ENCODE results near the gene CNEP1R1. TPM values are rescaled to one million over a fixed set of nuclear protein-coding genes. Genes with fewer than 3 reads are reported as not detected.

CNEP1R1 gene
- total RNA-seq, 1 donor from 2014 or later, result 25.9 TPM

DNA sequence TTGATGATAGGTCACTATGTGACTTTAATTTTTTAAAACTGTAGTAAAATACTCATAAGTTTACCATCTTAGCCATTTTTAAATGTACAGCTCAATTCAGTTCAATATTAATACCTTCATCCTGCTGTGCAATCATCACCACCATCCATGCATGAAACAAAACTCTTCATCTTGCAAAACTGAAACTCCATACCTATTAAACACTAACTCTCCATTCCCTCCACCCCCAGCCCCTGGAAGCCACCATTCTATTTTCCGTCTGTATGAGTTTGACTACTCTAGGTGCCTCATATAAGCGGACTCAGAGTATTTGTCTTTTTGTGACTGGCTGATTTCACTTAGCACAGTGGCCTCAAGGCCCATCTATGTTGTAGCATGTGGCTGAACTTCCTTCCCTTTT is 9.4 kb upstream of the CNEP1R1 start:
- no peak for DNase-seq (ENCODE audit: low read depth, low spot score)

DNA sequence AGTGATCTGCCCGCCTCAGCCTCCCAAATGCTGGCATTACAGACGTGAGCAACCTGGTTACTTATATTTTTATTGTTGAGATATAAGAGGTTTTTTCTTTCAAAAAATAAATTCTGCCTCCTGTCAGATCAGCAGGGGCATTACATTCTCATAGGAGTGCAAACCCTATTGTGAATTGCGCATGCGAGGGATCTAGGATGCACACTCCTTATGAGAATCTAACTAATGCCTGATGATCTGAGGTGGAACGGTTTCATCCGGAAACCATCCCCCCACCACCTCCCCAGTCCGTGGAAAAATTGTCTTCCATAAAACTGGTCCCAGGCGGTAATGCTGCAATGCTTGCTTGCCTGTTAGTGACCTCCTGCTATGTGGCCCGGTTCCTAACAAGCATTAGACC is 7.5 kb upstream of the CNEP1R1 start:
- DNase-seq (ENCODE audit: low read depth, low spot score), result no peak

- no peak for DNase-seq (ENCODE audit: low read depth, low spot score)
These were observed 3.5 kb upstream of the CNEP1R1 start for GRCh38 chr16:50021544-50021943.

- DNase-seq (ENCODE audit: low read depth, low spot score), result no peak
These were observed 1.4 kb upstream of the CNEP1R1 start for GRCh38 chr16:50023641-50024040.

DNA sequence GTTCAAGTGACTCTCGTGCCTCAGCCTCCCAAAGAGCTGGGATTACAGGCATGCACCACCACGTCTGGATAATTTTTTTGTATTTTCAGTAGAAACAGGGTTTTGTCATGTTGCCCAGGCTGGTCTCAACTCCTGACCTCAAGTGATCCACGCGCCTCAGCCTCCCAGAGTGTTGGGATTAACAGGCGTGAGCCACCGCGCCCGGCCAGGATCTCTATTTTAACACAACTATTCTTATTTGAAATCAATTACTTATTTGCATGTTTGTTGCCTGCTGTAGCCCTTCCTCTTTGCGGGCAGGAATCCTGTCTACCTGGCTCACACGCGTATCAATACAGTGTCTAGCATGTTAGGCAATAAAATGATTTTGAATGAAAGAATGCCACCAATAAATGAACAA is 818 bp upstream of the CNEP1R1 start:
- DNase-seq (ENCODE audit: low read depth, low spot score), result no peak

DNA sequence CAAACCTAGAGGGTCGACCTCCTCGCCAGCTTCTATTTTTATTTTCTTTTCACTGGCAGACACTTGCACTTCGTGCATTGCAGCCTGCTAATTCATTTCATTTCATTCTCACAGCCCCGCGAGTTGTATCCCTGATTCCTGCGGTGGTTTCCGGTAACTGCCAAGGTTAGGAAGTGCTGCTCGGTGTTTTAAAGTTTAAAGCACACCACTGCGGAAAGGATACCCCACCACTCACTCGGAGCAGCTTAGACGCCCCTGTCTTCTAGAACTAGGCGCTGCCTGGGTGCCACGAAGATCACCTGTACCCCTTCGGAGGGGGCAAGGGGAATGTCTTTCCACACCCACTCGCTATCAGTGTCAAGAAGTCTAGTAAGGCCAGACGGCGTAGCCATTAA is 509 bp downstream of the CNEP1R1 start:
- DNase-seq (ENCODE audit: low read depth, low spot score), result no peak

- DNase-seq (ENCODE audit: low read depth, low spot score), result no peak
These were observed 2.8 kb downstream of the CNEP1R1 start for GRCh38 chr16:50027829-50028228.

- DNase-seq (ENCODE audit: low read depth, low spot score), result no peak
These were observed 10.5 kb downstream of the CNEP1R1 start for GRCh38 chr16:50035468-50035992.

DNA sequence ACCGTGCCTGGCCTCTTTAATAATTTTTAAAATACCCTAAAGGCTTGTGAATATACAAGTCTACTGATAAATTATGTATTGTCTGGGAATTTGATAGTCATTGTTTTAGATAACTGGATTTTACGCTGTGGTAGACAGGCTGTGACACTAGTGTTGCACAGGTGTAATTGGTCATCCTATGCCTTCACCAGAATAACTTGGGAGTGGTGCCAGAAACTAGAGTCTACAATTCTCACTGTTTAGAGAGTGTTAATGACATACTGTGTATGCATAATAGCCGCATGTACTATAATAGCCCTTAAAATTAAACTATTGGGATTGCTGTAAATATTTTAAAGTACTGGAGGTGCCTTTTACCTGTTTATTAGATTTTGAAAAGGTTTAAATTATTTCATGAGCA is 11.4 kb downstream of the CNEP1R1 start:
- no peak for DNase-seq (ENCODE audit: low read depth, low spot score)

- DNase-seq (ENCODE audit: low read depth, low spot score), result no peak
These were observed 12.7 kb downstream of the CNEP1R1 start for GRCh38 chr16:50037662-50038220.

- DNase-seq (ENCODE audit: low read depth, low spot score), result no peak
These were observed 13.3 kb downstream of the CNEP1R1 start for GRCh38 chr16:50038286-50038685.

GRCh38 chr16:50038756-50039529 is 13.9 kb downstream of the CNEP1R1 start:
- no peak for DNase-seq (ENCODE audit: low read depth, low spot score)

DNA sequence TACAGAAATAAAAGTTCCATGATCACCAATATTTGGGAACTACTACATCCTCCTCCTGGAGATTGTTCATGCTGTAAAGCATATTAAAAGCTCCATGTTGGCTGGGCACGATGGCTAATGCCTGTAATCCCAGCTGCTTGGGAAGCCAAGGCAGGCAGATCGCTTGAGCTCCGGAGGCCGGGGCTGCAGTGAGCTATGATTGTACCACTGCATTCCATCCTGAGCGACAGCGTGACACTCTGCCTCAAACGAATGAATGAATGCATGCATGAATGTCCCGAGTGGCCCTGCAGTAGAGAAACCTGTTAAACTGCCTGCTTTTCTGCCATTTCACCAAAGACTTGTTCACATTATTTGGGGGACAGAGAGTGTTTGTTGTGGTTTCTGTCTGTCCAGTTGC is 15.0 kb downstream of the CNEP1R1 start:
- no peak for DNase-seq (ENCODE audit: low read depth, low spot score)

DNA sequence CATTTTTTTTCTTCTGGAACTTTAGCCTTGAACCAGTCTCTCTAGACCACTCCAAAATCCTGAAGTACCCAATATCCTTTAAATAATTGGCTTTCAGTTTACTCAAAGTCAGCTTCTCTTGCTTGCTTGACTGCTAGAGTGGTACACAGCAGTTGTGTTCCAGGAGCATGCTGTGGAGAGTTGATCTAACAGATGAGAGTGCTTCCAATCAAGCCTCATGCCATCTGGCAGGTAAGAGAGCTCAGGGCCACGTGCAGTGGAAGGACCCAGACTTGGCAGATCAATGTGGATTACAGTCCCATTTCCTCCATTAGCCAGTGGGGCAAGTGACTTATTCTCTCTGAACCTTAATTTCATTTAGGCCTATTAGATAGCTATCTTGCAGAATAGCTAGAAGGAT is 15.7 kb downstream of the CNEP1R1 start:
- no peak for DNase-seq (ENCODE audit: low read depth, low spot score)

GRCh38 chr16:50043358-50043757 is 18.3 kb downstream of the CNEP1R1 start:
- no peak for DNase-seq (ENCODE audit: low read depth, low spot score)

GRCh38 chr16:50045412-50045811 is 20.4 kb downstream of the CNEP1R1 start:
- DNase-seq (ENCODE audit: low read depth, low spot score), result no peak

DNA sequence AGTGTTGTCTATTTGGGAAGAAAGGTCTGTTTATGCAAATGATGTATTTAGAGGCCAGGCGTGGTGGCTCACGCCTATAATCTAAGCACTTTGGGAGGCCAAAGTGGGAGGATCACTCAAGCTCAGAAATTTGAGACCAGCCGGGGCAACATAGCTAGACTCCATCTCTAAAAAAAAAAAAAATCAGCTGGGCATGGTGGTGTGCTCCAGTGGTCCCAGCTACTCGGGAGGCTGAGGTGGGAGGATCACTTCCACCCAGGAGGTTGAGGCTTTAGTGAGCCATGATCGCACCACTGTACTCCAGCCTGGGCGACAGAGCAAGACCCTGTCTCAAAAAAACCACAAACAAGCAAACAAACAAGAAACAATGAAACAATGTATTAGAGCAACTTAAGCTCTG is 21.8 kb downstream of the CNEP1R1 start:
- no peak for DNase-seq (ENCODE audit: low read depth, low spot score)

- DNase-seq (ENCODE audit: low read depth, low spot score), result no peak
These were observed 22.8 kb downstream of the CNEP1R1 start for GRCh38 chr16:50047864-50048263.

DNA sequence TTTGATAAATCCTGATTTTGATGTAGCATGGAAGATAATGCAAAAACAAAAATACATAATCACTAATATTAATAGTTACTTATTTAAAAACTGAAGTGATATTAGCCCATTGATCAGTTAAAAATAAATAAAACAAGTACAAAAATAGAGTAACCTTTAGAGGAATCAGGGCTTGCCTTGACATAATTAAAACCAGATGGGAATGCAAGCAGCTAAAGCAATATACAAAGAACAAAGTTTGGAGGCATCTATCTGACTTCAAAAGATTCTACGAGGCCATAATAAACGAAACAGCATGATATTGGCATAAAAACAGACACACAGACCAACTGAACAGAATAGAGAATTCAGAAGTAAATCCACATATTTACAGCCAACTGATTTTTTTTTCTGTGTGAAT is 25.8 kb downstream of the CNEP1R1 start:
- DNase-seq (ENCODE audit: low read depth, low spot score), result no peak

GRCh38 chr16:50056226-50056625 is 31.2 kb downstream of the CNEP1R1 start:
- no peak for DNase-seq (ENCODE audit: low read depth, low spot score)

DNA sequence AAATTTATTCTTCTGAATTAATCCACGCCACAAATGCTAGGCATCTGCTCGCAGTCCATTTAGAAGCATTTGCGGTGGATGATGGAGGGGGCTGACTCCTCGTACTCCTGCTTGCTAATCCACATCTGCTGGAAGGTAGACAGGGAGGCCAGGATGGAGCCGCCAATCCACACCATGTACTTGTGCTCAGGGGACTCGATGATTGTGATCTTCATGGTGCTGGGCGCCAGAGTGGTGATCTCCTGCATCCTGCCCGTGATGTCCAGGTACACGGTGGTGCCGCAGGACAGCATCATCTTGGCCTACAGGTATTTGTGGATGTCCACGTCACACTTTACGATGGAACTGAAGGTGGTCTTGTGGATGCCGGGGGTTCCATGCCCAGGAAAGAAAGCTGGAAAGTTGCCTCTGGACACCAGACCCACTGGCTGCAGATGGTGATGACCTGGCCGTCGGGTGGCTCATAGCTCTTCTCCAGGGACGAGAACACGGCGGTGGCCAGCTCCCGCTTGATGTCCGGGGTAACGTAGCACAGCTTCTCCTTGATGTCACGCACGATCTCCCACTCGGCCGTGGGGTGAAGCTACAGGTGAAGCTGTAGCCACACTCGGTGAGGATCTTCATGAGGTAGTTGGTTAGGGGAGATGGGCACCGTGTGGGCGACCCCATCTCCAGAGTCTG is 33.2 kb downstream of the CNEP1R1 start:
- DNase-seq (ENCODE audit: low read depth, low spot score), result no peak

- DNase-seq (ENCODE audit: low read depth, low spot score), result no peak
These were observed 34.1 kb downstream of the CNEP1R1 start for GRCh38 chr16:50059111-50059510.

- no peak for DNase-seq (ENCODE audit: low read depth, low spot score)
These were observed 34.6 kb downstream of the CNEP1R1 start for GRCh38 chr16:50059669-50060068.
